ENCODE measurements around the gene B3GALT4.

B3GALT4 gene

DNA sequence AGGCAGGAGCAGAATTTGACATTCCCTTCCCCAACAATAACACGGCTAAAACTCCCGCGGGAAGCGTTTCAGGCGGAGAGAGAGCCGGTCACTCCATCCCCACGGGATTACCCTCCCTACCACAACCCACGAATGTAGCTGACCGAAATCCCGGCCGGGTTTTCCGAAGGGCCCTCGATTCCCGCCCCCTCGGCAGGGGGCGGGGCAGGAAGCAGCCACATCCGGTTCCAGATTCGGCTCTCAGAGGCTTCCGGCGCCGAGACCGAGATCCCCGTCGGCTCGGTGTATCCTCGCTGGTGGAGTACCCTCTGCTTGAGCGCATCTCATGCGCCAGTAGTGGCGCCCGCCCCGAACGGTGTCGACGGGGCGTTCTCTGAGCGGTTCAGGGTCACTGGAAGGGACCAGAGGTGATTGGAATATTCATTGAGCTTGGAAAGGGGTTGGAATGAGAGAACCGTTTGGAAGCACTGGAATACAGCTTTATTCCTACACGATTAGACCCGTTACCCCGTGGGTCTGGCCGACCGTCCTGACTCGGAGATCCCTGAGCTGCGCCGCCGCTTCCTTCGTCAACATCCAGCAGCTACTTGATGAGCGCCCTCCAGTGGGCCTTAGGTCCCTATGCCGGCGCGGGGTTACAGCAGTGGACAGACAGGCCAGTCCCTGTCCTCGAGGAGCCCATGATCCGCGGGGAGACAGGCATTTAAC lies 22.5 kb downstream of the B3GALT4 start:
- H3K79me2 ChIP-seq (ENCODE audit: low read length), result peaks cover 18% of the 10 kb centered on the region

GRCh38 chr6:33301877-33302276 lies 25.0 kb downstream of the B3GALT4 start:
- TF ChIP-seq EZH2phosphoT487 (IDR thresholded peaks at IDR 0.05; ENCODE audit: low read length), result no peak
- TF ChIP-seq EZH2 (optimal IDR thresholded peaks at IDR 0.05; ENCODE audit: low read depth, low read length), result no peak
- TF ChIP-seq, protein P1, sequence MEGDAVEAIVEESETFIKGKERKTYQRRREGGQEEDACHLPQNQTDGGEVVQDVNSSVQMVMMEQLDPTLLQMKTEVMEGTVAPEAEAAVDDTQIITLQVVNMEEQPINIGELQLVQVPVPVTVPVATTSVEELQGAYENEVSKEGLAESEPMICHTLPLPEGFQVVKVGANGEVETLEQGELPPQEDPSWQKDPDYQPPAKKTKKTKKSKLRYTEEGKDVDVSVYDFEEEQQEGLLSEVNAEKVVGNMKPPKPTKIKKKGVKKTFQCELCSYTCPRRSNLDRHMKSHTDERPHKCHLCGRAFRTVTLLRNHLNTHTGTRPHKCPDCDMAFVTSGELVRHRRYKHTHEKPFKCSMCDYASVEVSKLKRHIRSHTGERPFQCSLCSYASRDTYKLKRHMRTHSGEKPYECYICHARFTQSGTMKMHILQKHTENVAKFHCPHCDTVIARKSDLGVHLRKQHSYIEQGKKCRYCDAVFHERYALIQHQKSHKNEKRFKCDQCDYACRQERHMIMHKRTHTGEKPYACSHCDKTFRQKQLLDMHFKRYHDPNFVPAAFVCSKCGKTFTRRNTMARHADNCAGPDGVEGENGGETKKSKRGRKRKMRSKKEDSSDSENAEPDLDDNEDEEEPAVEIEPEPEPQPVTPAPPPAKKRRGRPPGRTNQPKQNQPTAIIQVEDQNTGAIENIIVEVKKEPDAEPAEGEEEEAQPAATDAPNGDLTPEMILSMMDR (IDR thresholded peaks at IDR 0.05; ENCODE audit: low read length), result no peak
- Histone ChIP-seq H3K36me3 (replicated peaks; ENCODE audit: insufficient read depth, low read length) (no peaks in the 10 kb centered on the region), H3K4me3 (ENCODE audit: low read length) (no peak overlapping the region), H3K27me3 (replicated peaks; ENCODE audit: insufficient read depth, low read length) (no peaks in the 10 kb centered on the region), H3K9ac (ENCODE audit: low read length) (no peak overlapping the region), H2AFZ (ENCODE audit: low read length) (no peak overlapping the region), H3K9me2 (replicated peaks; ENCODE audit: insufficient read depth, low read length) (no peaks in the 10 kb centered on the region), H3K9me3 (replicated peaks; ENCODE audit: insufficient read depth, low read length) (no peaks in the 10 kb centered on the region), H3F3A (ENCODE audit: insufficient read depth, low read length) (peaks cover 25% of the 10 kb centered on the region), H3K79me2 (ENCODE audit: low read length) (peaks cover 41% of the 10 kb centered on the region), H3K4me2 (ENCODE audit: low read depth, low read length) (no peak overlapping the region), H3K4me1 (ENCODE audit: low read length) (peaks cover 7% of the 10 kb centered on the region), H4K20me1 (ENCODE audit: insufficient read depth, low read length) (no peaks in the 10 kb centered on the region), H3K27ac (ENCODE audit: low read length) (no peak overlapping the region)
- DNase-seq, result no peak

More for the DNA sequence above, 22.5 kb downstream of the B3GALT4 start:
- Histone ChIP-seq H3K9me3 (replicated peaks; ENCODE audit: insufficient read depth, low read length) (no peaks in the 10 kb centered on the region), H3K4me1 (ENCODE audit: low read length) (peaks cover 7% of the 10 kb centered on the region), H3K4me3 (ENCODE audit: low read length) (peak overlapping the region; percentile 94), H3K36me3 (replicated peaks; ENCODE audit: insufficient read depth, low read length) (no peaks in the 10 kb centered on the region), H3K4me2 (ENCODE audit: low read depth, low read length) (peak overlapping the region; percentile 99), H3F3A (ENCODE audit: insufficient read depth, low read length) (peaks cover 25% of the 10 kb centered on the region), H4K20me1 (ENCODE audit: insufficient read depth, low read length) (no peaks in the 10 kb centered on the region), H3K27ac (ENCODE audit: low read length) (peak overlapping the region; percentile 96), H3K9ac (ENCODE audit: low read length) (peak overlapping the region; percentile 96), H3K27me3 (replicated peaks; ENCODE audit: insufficient read depth, low read length) (no peaks in the 10 kb centered on the region), H2AFZ (ENCODE audit: low read length) (peak overlapping the region; percentile 68), H3K9me2 (replicated peaks; ENCODE audit: insufficient read depth, low read length) (no peaks in the 10 kb centered on the region)
- peak; percentile 95 for DNase-seq
- no peak for TF ChIP-seq EZH2 (optimal IDR thresholded peaks at IDR 0.05; ENCODE audit: low read depth, low read length)
- TF ChIP-seq, protein P1 (IDR thresholded peaks at IDR 0.05; ENCODE audit: low read length), result peak; percentile 76

GRCh38 chr6:33304216-33304615 lies 27.3 kb downstream of the B3GALT4 start:
- H2AFZ ChIP-seq (ENCODE audit: low read length), result no peak overlapping the region
- H3K9me3 ChIP-seq (replicated peaks; ENCODE audit: insufficient read depth, low read length), result no peaks in the 10 kb centered on the region
- H3K9me2 ChIP-seq (replicated peaks; ENCODE audit: insufficient read depth, low read length), result no peaks in the 10 kb centered on the region
- no peaks in the 10 kb centered on the region for H3K27me3 ChIP-seq (replicated peaks; ENCODE audit: insufficient read depth, low read length)
- no peak overlapping the region for H3K9ac ChIP-seq (ENCODE audit: low read length)
- H3K27ac ChIP-seq (ENCODE audit: low read length), result no peak overlapping the region
- H3F3A ChIP-seq (ENCODE audit: insufficient read depth, low read length), result peaks cover 13% of the 10 kb centered on the region
- no peak for TF ChIP-seq EZH2 (optimal IDR thresholded peaks at IDR 0.05; ENCODE audit: low read depth, low read length)
- TF ChIP-seq EZH2phosphoT487 (IDR thresholded peaks at IDR 0.05; ENCODE audit: low read length), result no peak
- TF ChIP-seq, protein P1 (IDR thresholded peaks at IDR 0.05; ENCODE audit: low read length), result no peak
- no peak overlapping the region for H3K4me3 ChIP-seq (ENCODE audit: low read length)
- no peak for DNase-seq
- H3K4me1 ChIP-seq (ENCODE audit: low read length), result 0 out of 2 replicates have a peak, but pooled peaks cover 3% of the 10 kb centered on the region
- peaks cover 49% of the 10 kb centered on the region for H3K79me2 ChIP-seq (ENCODE audit: low read length)
- no peaks in the 10 kb centered on the region for H4K20me1 ChIP-seq (ENCODE audit: insufficient read depth, low read length)
- H3K36me3 ChIP-seq (replicated peaks; ENCODE audit: insufficient read depth, low read length), result no peaks in the 10 kb centered on the region
- no peak overlapping the region for H3K4me2 ChIP-seq (ENCODE audit: low read depth, low read length)
